ENCODE measurements around the gene CMA1. TPM values are rescaled to one million over a fixed set of nuclear protein-coding genes. Genes with fewer than 3 reads are reported as not detected.
"Not testable (repeated sequence)": the region's sequence is repeated elsewhere in the genome, so short reads cannot be mapped to it uniquely, and the experiment has no call there.

CMA1 gene
- total and polyA plus RNA-seq, 4 donors, result 0.81 TPM; not detected in 3

- Histone ChIP-seq H3K36me3 (ENCODE audit: control insufficient read depth in 4 of 4, insufficient read depth in 3 of 4, low read depth in 1 of 4, low read length in 3 of 4) (peaks cover 0 to 1% (median 0%) of the 10 kb centered on the region in 4 donors), H3K9me3 (ENCODE audit: control insufficient read depth in 4 of 4, low read length in 3 of 4) (peaks cover 0 to 3% (median 0%) of the 10 kb centered on the region in 4 donors), H3K4me3 (ENCODE audit: low read depth in 1 of 3, low read length in 3 of 3) (no peak overlapping the region), H3K27ac (ENCODE audit: low read depth in 1 of 2, low read length in 2 of 2) (no peak overlapping the region), H3K4me1 (ENCODE audit: control insufficient read depth in 4 of 4, insufficient read depth in 4 of 4, low read length in 3 of 4) (no peaks in the 10 kb centered on the region), H3K27me3 (ENCODE audit: control insufficient read depth in 4 of 4, insufficient read depth in 4 of 4, low read length in 3 of 4) (no peaks in the 10 kb centered on the region), H3K9ac (ENCODE audit: low read depth in 1 of 2, low read length in 2 of 2) (no peak overlapping the region)
- WGBS, result 88% methylated on average over 6 of the region's 6 CpGs
- no peak for DNase-seq (ENCODE audit: low spot score)
- TF ChIP-seq FOXA2 (IDR thresholded peaks at IDR 0.05) (no peak), ZBTB33 (IDR thresholded peaks at IDR 0.05) (no peak), REST (IDR thresholded peaks at IDR 0.05) (no peak), CTCF (IDR thresholded peaks at IDR 0.05; ENCODE audit: low read depth, low read length, missing input control) (no peak), EGR1 (IDR thresholded peaks at IDR 0.05; ENCODE audit: low read depth in 2 of 2) (no peak), SP1 (IDR thresholded peaks at IDR 0.05) (no peak), HNF4G (IDR thresholded peaks at IDR 0.05) (no peak), NR2F2 (IDR thresholded peaks at IDR 0.05) (no peak)
These were observed 1.6 kb downstream of the CMA1 start for GRCh38 chr14:24506443-24506842.

GRCh38 chr14:24504425-24504950, 3.6 kb downstream of the CMA1 start:
- no peak for TF ChIP-seq RAD21 (IDR thresholded peaks at IDR 0.05)
- Histone ChIP-seq H3K4me1 (ENCODE audit: control insufficient read depth in 4 of 4, insufficient read depth in 4 of 4, low read length in 3 of 4) (no peaks in the 10 kb centered on the region), H3K36me3 (ENCODE audit: control insufficient read depth in 4 of 4, insufficient read depth in 3 of 4, low read depth in 1 of 4, low read length in 3 of 4) (peaks cover 0 to 1% (median 0%) of the 10 kb centered on the region in 4 donors), H3K9me3 (ENCODE audit: control insufficient read depth in 4 of 4, low read length in 3 of 4) (peaks cover 0 to 3% (median 0%) of the 10 kb centered on the region in 4 donors), H3K27ac (ENCODE audit: low read depth in 1 of 2, low read length in 2 of 2) (no peak overlapping the region), H3K4me3 (ENCODE audit: low read depth in 1 of 3, low read length in 3 of 3) (no peak overlapping the region), H3K9ac (ENCODE audit: low read depth in 1 of 2, low read length in 2 of 2) (no peak overlapping the region), H3K27me3 (ENCODE audit: control insufficient read depth in 4 of 4, insufficient read depth in 4 of 4, low read length in 3 of 4) (no peaks in the 10 kb centered on the region)
- no peak for DNase-seq (ENCODE audit: low spot score)
- WGBS, result 83% methylated on average over 5 of the region's 5 CpGs

GRCh38 chr14:24491586-24492408, 16.3 kb downstream of the CMA1 start:
- H3K27ac ChIP-seq (ENCODE audit: low read depth in 1 of 2, low read length in 2 of 2); H3K9ac ChIP-seq (ENCODE audit: low read depth in 1 of 2, low read length in 2 of 2); H3K27me3 ChIP-seq (ENCODE audit: control insufficient read depth in 4 of 4, insufficient read depth in 4 of 4, low read length in 3 of 4); DNase-seq (ENCODE audit: low spot score); H3K4me3 ChIP-seq (ENCODE audit: low read depth in 1 of 3, low read length in 3 of 3); H3K4me1 ChIP-seq (ENCODE audit: control insufficient read depth in 4 of 4, insufficient read depth in 4 of 4, low read length in 3 of 4); H3K9me3 ChIP-seq (ENCODE audit: control insufficient read depth in 4 of 4, low read length in 3 of 4); H3K36me3 ChIP-seq (ENCODE audit: control insufficient read depth in 4 of 4, insufficient read depth in 3 of 4, low read depth in 1 of 4, low read length in 3 of 4): not testable (repeated sequence)
- WGBS, result 78% methylated on average over 19 of the region's 19 CpGs

All from liver (tissue), 9 donors.